SK-N-SH treated with all-trans-retinoic acid at 6 μM for 48 hours (cell line): Measurements from ENCODE around the gene QRICH1.

Source experiments
- ARNTL ChIP-seq: fragments of 450-650 bp; formaldehyde crosslinking; IDR thresholded peaks from 2 replicates; pipeline ENCODE4 v1.5.0; 2020; ENCODE audit warnings: low read depth, mild to moderate bottlenecking, moderate library complexity, borderline replicate concordance
- BACH2 ChIP-seq: fragments of 250-450 bp; sonication (Bioruptor Pico); IDR thresholded peaks from 2 replicates; pipeline ENCODE4 v1.9.0; 2021; ENCODE audit warnings: mild to moderate bottlenecking, borderline replicate concordance
- CREB5 ChIP-seq: fragments of 250-450 bp; sonication (Bioruptor Pico); IDR thresholded peaks from 2 replicates; pipeline ENCODE4 v1.5.1; 2020; ENCODE audit warnings: low read depth, mild to moderate bottlenecking, moderate library complexity
- CSRNP3 ChIP-seq: fragments of 250-450 bp; sonication (Bioruptor Pico); IDR thresholded peaks from 2 replicates; pipeline ENCODE4 v1.5.1; 2021; ENCODE audit warnings: mild to moderate bottlenecking, moderate library complexity
- ESRRG ChIP-seq: fragments of 250-450 bp; sonication (Bioruptor Pico); IDR thresholded peaks from 2 replicates; pipeline ENCODE4 v1.6.1; 2021; ENCODE audit warnings: mild to moderate bottlenecking
- PATZ1 ChIP-seq: fragments of 250-450 bp; sonication (Bioruptor Pico); IDR thresholded peaks from 2 replicates; pipeline ENCODE4 v1.8.0; 2020; ENCODE audit warnings: mild to moderate bottlenecking, moderate library complexity, borderline replicate concordance
- POU6F1 ChIP-seq: fragments of 250-450 bp; sonication (Bioruptor Pico); IDR thresholded peaks from 2 replicates; pipeline ENCODE4 v1.8.0; 2021; ENCODE audit warnings: low read depth, mild to moderate bottlenecking, moderate library complexity, borderline replicate concordance
- PPARA ChIP-seq: fragments of 250-450 bp; sonication (Bioruptor Pico); IDR thresholded peaks from 2 replicates; pipeline ENCODE4 v1.5.0; 2020; ENCODE audit warnings: mild to moderate bottlenecking, borderline replicate concordance
- RARB ChIP-seq: fragments of 250-450 bp; sonication (Bioruptor Pico); IDR thresholded peaks from 2 replicates; pipeline ENCODE4 v1.8.0; 2021; ENCODE audit warnings: mild to moderate bottlenecking, moderate library complexity
- TCF4 ChIP-seq: fragments of 250-450 bp; sonication (Bioruptor Pico); IDR thresholded peaks from 2 replicates; pipeline ENCODE4 v1.8.0; 2021; ENCODE audit warnings: mild to moderate bottlenecking, moderate library complexity, borderline replicate concordance
- TOX ChIP-seq: fragments of 250-450 bp; sonication (Bioruptor Pico); IDR thresholded peaks from 2 replicates; pipeline ENCODE4 v1.8.0; 2021; ENCODE audit warnings: mild to moderate bottlenecking, moderate library complexity, borderline replicate concordance
- ZC3H10 ChIP-seq: fragments of 250-450 bp; sonication (Bioruptor Pico); IDR thresholded peaks from 2 replicates; pipeline ENCODE4 v1.5.1; 2021; ENCODE audit warnings: mild to moderate bottlenecking, moderate library complexity
- ZFP30 ChIP-seq: fragments of 450-650 bp; formaldehyde crosslinking; IDR thresholded peaks from 2 replicates; pipeline ENCODE4 v1.5.0; 2022; ENCODE audit warnings: mild to moderate bottlenecking, moderate library complexity
- ZNF70 ChIP-seq: fragments of 450-650 bp; formaldehyde crosslinking; IDR thresholded peaks from 2 replicates; pipeline ENCODE4 v1.5.0; 2020; ENCODE audit warnings: mild to moderate bottlenecking, moderate library complexity

GRCh38 chr3:49013113-49013737, 80.6 kb downstream of the QRICH1 start:
- TF ChIP-seq ARNTL (CRISPR knock-in tag) (no peak), ZFP30 (CRISPR knock-in tag) (no peak), ESRRG (no peak), POU6F1 (CRISPR knock-in tag) (no peak), RARB (CRISPR knock-in tag) (no peak), TOX (CRISPR knock-in tag) (no peak), CREB5 (CRISPR knock-in tag) (no peak), ZNF70 (CRISPR knock-in tag) (no peak), TCF4 (CRISPR knock-in tag) (no peak), PATZ1 (CRISPR knock-in tag) (no peak), ZC3H10 (CRISPR knock-in tag) (no peak), CSRNP3 (CRISPR knock-in tag) (no peak), PPARA (no peak), BACH2 (CRISPR knock-in tag) (no peak)
